NCI-H82 treated with DMSO at 0.1 percent for 48 hours (cell line): Measurements from ENCODE around the gene HRH3.

Source experiments
- DNase-seq: peaks from one replicate; lab custom pipeline; 2025; ENCODE audit not compliant: unreplicated experiment; lab: John Stamatoyannopoulos, UW

The HRH3 gene

GRCh38 chr20:62244644-62245108 is 24.6 kb upstream of the HRH3 start:
- DNase-seq = no peak

GRCh38 chr20:62243906-62244515 is 23.9 kb upstream of the HRH3 start:
- no peak for DNase-seq

GRCh38 chr20:62243106-62243505 is 23.0 kb upstream of the HRH3 start:
- DNase-seq = no peak

GRCh38 chr20:62242176-62242575 is 22.1 kb upstream of the HRH3 start:
- DNase-seq = no peak

GRCh38 chr20:62241506-62241905 is 21.4 kb upstream of the HRH3 start:
- no peak for DNase-seq

GRCh38 chr20:62240020-62240685 is 20.1 kb upstream of the HRH3 start:
- no peak for DNase-seq

- DNase-seq = no peak
Measured at GRCh38 chr20:62239278-62239879, 19.3 kb upstream of the HRH3 start.

- no peak for DNase-seq
Measured at GRCh38 chr20:62238569-62239277, 18.6 kb upstream of the HRH3 start.

GRCh38 chr20:62237801-62238568 is 17.9 kb upstream of the HRH3 start, which contains the start of gene OSBPL2:
OSBPL2 (plus strand) TSS chr20:62238521; CDS start chr20:62256185, 17,664 bp downstream.
- peak; percentile 93 for DNase-seq

GRCh38 chr20:62237514-62237800 is 17.4 kb upstream of the HRH3 start:
- DNase-seq = no peak

GRCh38 chr20:62236766-62237513 is 16.9 kb upstream of the HRH3 start:
- DNase-seq = no peak

GRCh38 chr20:62236200-62236599 is 16.1 kb upstream of the HRH3 start:
- DNase-seq = no peak

- no peak for DNase-seq
Measured at GRCh38 chr20:62235777-62236157, 15.7 kb upstream of the HRH3 start.

- DNase-seq = no peak
Measured at GRCh38 chr20:62235001-62235776, 15.1 kb upstream of the HRH3 start.

- DNase-seq = no peak
Measured at GRCh38 chr20:62234339-62234738, 14.3 kb upstream of the HRH3 start.

GRCh38 chr20:62233684-62234083 is 13.6 kb upstream of the HRH3 start:
- DNase-seq = no peak

- DNase-seq = no peak
Measured at GRCh38 chr20:62232770-62233645, 12.9 kb upstream of the HRH3 start.

- DNase-seq = no peak
Measured at GRCh38 chr20:62232194-62232593, 12.1 kb upstream of the HRH3 start.

GRCh38 chr20:62231292-62231691 is 11.2 kb upstream of the HRH3 start:
- DNase-seq = no peak
